Ascending aorta (tissue), 2 donors: ENCODE data around the gene OLA1. TPM values are rescaled to one million over a fixed set of nuclear protein-coding genes. Genes with fewer than 3 reads are reported as not detected.

ENCODE experiments used
- DNase-seq, 2 donors: peaks; one replicate each; pipeline ENCODE4 v3.0.0-alpha.2; 2019; ENCODE audit warnings: low spot score in 2 of 2
- H3K27ac ChIP-seq, 2 donors: fragments of 200-600 bp; sonication (generic); one replicate each; pipeline ENCODE4 v1.5.1; 2016 to 2017; ENCODE audit warnings: mild to moderate bottlenecking in 1 of 2
- H3K27me3 ChIP-seq: fragments of 200-600 bp; sonication (generic); one replicate; pipeline ENCODE4 v1.5.1; 2017
- H3K36me3 ChIP-seq, 2 donors: fragments of 200-600 bp; sonication (generic); one replicate each; pipeline ENCODE4 v1.5.1; 2016
- H3K4me1 ChIP-seq, 2 donors: fragments of 200-600 bp; sonication (generic); one replicate each; pipeline ENCODE4 v1.5.1; 2016 to 2017; ENCODE audit warnings: mild to moderate bottlenecking in 1 of 2
- H3K4me3 ChIP-seq, 2 donors: fragments of 200-600 bp; sonication (generic); one replicate each; pipeline ENCODE4 v1.5.1; 2016 to 2017; ENCODE audit warnings: mild to moderate bottlenecking in 1 of 2
- H3K9me3 ChIP-seq, 2 donors: fragments of 200-600 bp; sonication (generic); one replicate each; pipeline ENCODE4 v1.5.1; 2016
- intact Hi-C: fragments of 100-400 bp; cut with DNase I; formaldehyde crosslinking; loops from one replicate; pipeline ENCODE4 v1.15.1; 2023
- total RNA-seq: library from RNA; depleted of rRNA; stranded (reverse); fragments of >200 nt; gene quantifications from one replicate; pipeline ENCODE4 v1.1.0, GENCODE V29; 2016
- TF ChIP-seq, protein P1 (sequence below), 3 experiments: fragments of 200-600 bp in 2 of 3; fragments of 450-650 bp in 1 of 3; sonication (generic) in 2 of 3; IDR thresholded peaks; one replicate each; pipeline ENCODE4 v1.5.1; 2016 to 2019; ENCODE audit warnings: antibody characterized with exemption in 3 of 3, mild to moderate bottlenecking in 1 of 3, moderate library complexity in 1 of 3

OLA1 gene
- total RNA-seq, 1 donor from 2014 or later, result 29.5 TPM

DNA sequence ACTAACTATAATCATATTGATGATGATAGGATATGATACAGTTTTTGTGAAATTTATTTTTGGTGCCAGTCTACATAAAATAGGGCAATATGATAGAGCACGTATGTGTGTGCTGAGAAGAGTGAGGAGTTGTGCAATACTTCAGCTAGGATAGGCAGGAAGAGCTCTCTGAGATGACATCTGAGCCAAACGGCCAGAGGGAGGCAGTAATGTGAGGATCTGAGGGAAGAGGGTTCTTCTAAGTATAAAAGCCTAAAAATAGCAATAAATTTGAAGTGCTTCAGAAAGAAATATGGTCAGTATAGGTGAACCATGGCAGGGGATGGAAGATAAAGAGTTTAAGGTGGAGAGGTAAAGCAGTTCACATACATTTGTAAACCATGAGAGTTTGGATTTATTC is 102.5 kb downstream of the OLA1 start:
- intact Hi-C loops, result no loop called here
- peaks cover 0 to 2% of the 10 kb centered on the region in 2 donors for H3K4me1 ChIP-seq
- DNase-seq, result no peak
- H3K27ac ChIP-seq, result no peak overlapping the region
- peaks cover 0 to 6% of the 10 kb centered on the region in 2 donors for H3K36me3 ChIP-seq
- no peaks in the 10 kb centered on the region for H3K9me3 ChIP-seq
- no peak overlapping the region for H3K4me3 ChIP-seq
- no peaks in the 10 kb centered on the region for H3K27me3 ChIP-seq
- TF ChIP-seq, protein P1, sequence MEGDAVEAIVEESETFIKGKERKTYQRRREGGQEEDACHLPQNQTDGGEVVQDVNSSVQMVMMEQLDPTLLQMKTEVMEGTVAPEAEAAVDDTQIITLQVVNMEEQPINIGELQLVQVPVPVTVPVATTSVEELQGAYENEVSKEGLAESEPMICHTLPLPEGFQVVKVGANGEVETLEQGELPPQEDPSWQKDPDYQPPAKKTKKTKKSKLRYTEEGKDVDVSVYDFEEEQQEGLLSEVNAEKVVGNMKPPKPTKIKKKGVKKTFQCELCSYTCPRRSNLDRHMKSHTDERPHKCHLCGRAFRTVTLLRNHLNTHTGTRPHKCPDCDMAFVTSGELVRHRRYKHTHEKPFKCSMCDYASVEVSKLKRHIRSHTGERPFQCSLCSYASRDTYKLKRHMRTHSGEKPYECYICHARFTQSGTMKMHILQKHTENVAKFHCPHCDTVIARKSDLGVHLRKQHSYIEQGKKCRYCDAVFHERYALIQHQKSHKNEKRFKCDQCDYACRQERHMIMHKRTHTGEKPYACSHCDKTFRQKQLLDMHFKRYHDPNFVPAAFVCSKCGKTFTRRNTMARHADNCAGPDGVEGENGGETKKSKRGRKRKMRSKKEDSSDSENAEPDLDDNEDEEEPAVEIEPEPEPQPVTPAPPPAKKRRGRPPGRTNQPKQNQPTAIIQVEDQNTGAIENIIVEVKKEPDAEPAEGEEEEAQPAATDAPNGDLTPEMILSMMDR (IDR thresholded peaks at IDR 0.05), result no peak

DNA sequence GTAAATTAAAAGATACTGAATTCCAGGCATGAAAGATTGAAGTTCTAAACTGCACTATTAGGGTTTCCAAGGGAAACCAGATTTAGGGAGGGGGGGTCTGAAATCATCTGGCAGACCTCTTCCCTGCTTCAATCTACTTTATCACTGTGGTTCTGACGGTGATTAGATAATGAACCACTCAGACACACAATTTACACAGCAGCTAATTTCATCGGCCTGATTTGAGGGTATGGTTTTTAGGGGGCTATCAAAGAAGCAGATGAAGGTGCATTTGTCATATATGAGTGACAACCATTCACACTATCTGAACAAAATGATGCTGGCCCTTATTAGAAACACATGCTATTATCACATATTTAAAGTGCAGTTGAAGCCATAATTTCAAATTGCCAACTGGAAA is 106.0 kb downstream of the OLA1 start:
- DNase-seq, result no peak
- H3K36me3 ChIP-seq, result peaks cover 0 to 12% of the 10 kb centered on the region in 2 donors
- H3K9me3 ChIP-seq, result peaks cover 0 to 2% of the 10 kb centered on the region in 2 donors
- H3K4me3 ChIP-seq, result no peak overlapping the region
- TF ChIP-seq, protein P1 (IDR thresholded peaks at IDR 0.05), result no peak
- no peaks in the 10 kb centered on the region for H3K27me3 ChIP-seq
- intact Hi-C loops, result no loop called here
- no peak overlapping the region for H3K27ac ChIP-seq
- peaks cover 0 to 2% of the 10 kb centered on the region in 2 donors for H3K4me1 ChIP-seq

DNA sequence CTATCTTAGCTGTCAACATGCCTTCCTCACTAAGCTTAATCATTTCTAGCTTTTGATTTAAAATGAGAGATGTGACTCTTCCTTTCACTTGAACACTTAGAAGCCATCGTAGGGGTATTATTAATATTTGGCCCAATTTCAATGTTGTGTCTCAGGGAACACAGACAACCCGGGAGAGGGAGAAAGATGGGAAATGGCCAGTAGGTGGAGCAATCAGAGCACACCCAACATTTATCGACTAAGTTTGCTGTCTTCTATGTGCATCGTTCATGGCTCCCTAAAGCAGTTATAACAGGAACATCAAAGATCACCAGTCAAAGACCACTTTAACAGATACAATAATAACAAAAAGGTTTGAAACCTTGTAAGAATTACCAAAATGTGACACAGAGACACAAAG is 110.2 kb downstream of the OLA1 start:
- intact Hi-C loops, result no loop called here
- TF ChIP-seq, protein P1 (IDR thresholded peaks at IDR 0.05), result no peak
- H3K36me3 ChIP-seq, result peaks cover 0 to 15% of the 10 kb centered on the region in 2 donors

DNA sequence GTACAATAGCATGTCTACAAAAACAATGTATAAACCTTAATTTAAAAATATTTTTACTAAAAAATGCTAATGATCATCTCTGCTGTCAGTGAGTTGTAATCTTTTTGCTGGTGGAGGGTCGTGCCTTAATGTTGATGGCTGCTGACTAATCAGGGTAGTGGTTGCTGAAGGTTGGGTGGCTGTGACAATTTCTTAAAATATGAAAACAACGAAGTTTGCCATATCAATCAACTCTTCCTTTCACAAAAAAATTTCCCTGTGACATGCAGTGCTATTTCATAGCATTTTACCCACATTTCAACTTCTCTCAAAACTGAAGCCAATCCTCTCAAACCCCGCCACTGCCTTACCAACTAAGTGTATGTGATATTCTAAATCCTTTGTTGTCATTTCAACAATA is 112.4 kb downstream of the OLA1 start:
- intact Hi-C loops, result no loop called here
- Histone ChIP-seq H3K36me3 (peaks cover 0 to 10% of the 10 kb centered on the region in 2 donors), H3K4me3 (no peak overlapping the region), H3K27me3 (no peaks in the 10 kb centered on the region), H3K9me3 (peaks cover 0 to 5% of the 10 kb centered on the region in 2 donors), H3K4me1 (no peaks in the 10 kb centered on the region), H3K27ac (no peak overlapping the region)
- no peak for DNase-seq
- TF ChIP-seq, protein P1 (IDR thresholded peaks at IDR 0.05), result no peak

More for the DNA sequence above, 110.2 kb downstream of the OLA1 start:
- no peak for DNase-seq
- no peak overlapping the region for H3K27ac ChIP-seq
- no peaks in the 10 kb centered on the region for H3K4me1 ChIP-seq
- no peaks in the 10 kb centered on the region for H3K27me3 ChIP-seq
- peaks cover 0 to 5% of the 10 kb centered on the region in 2 donors for H3K9me3 ChIP-seq
- H3K4me3 ChIP-seq, result no peak overlapping the region

DNA sequence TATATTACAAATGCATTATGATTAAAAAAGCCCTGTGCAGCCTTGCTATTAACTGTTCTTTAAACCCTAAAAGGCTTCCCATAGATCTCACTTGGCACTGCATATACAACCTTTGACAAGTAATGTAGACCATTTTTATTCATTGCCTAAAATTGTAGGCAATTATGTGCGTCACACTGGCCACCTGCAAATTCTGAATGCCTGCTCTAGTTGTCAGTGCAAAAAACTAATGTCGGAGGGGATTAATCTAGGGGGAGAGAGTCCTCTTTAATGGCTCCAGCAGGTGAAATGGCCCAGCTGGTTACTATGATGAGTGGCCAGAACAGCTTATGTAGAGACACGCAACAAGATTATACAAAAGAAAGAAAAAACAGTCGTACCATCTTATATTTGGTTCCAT is 123.2 kb downstream of the OLA1 start:
- TF ChIP-seq, protein P1 (IDR thresholded peaks at IDR 0.05), result no peak

DNA sequence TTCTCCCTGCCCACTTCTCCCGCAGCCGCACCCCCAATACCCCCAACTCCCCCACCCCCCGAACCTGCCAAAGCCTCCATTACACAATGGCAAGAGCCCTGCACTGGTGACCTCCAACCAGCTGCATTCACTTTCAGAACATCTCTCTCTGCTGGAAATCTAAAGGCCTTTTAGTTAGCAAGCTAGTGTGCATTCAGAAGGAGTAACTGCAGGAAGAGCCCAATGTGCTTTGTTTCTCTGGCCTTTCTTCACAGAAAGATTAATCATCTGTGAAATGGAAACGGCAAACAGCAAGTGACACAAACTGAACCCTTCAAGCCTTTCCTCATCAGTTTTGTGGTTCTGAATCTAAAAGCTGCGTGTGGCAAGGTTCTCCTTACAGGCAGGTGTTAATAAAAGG is 124.2 kb downstream of the OLA1 start:
- Histone ChIP-seq H3K27ac (no peak overlapping the region), H3K36me3 (no peaks in the 10 kb centered on the region), H3K4me3 (no peak overlapping the region), H3K27me3 (no peaks in the 10 kb centered on the region), H3K4me1 (no peaks in the 10 kb centered on the region), H3K9me3 (no peaks in the 10 kb centered on the region)
- DNase-seq, result no peak
- intact Hi-C loops, result no loop called here
- TF ChIP-seq, protein P1 (IDR thresholded peaks at IDR 0.05), result no peak

More for the DNA sequence above, 123.2 kb downstream of the OLA1 start:
- H3K4me1 ChIP-seq, result no peaks in the 10 kb centered on the region
- H3K36me3 ChIP-seq, result no peaks in the 10 kb centered on the region
- intact Hi-C loops, result no loop called here
- H3K9me3 ChIP-seq, result no peaks in the 10 kb centered on the region
- no peak for DNase-seq
- no peak overlapping the region for H3K4me3 ChIP-seq
- H3K27ac ChIP-seq, result no peak overlapping the region
- no peaks in the 10 kb centered on the region for H3K27me3 ChIP-seq
